B cell (primary cell): Measurements from ENCODE around the gene CSF1. TPM values are rescaled to one million over a fixed set of nuclear protein-coding genes. Genes with fewer than 3 reads are reported as not detected.

Experiments used
- ATAC-seq: fragments of 200-7000 bp; cut with Tn5 transposase; one replicate; pipeline ENCODE4 v1.10.0; 2021; ENCODE audit warnings: low read depth, mild to moderate bottlenecking, moderate number of reproducible peaks, moderate library complexity
- CTCF ChIA-PET: fragments of 350-600 bp; sonication (Branson Sonifier 250); formaldehyde crosslinking; loops from one replicate; lab custom pipeline; 2021; ENCODE audit warnings: antibody characterized with exemption, inconsistent platforms; lab: Charles Lee
- POLR2A ChIA-PET: fragments of 350-600 bp; sonication (Branson Sonifier 250); formaldehyde crosslinking; loops from one replicate; lab custom pipeline; 2021; ENCODE audit warnings: antibody characterized with exemption; lab: Charles Lee
- DNase-seq: peaks from one replicate; pipeline ENCODE4 v3.0.0; 2013
- H2AFZ ChIP-seq: 2 replicates; pipeline ENCODE4 v1.6.1; 2012; ENCODE audit warnings: mild to moderate bottlenecking, low read depth, low read length; ENCODE audit not compliant: insufficient read depth, poor library complexity, severe bottlenecking
- H3K27ac ChIP-seq, 2 donors: 1 replicate in 1 of 2; 2 replicates in 1 of 2; pipeline ENCODE4 v1.5.1; 2012 to 2013; ENCODE audit warnings: low read length in 2 of 2, mild to moderate bottlenecking in 2 of 2, moderate library complexity in 1 of 2
- H3K27me3 ChIP-seq, 4 experiments: fragments of 200-600 bp in 1 of 4; sonication (generic) in 1 of 4; replicated peaks in 1 of 4; 1 replicate in 2 of 4; 2 replicates in 2 of 4; pipeline versions ENCODE4 v1.6.1 to v1.7.0; 2013 to 2016; ENCODE audit warnings: low read length in 3 of 4, mild to moderate bottlenecking in 2 of 4, mixed read lengths in 1 of 4, moderate library complexity in 1 of 4; ENCODE audit not compliant: insufficient read depth in 4 of 4, control insufficient read depth in 3 of 4; ENCODE audit errors: control extremely low read depth in 1 of 4
- H3K36me3 ChIP-seq, 2 experiments: replicated peaks in 1 of 2; 1 replicate in 1 of 2; 2 replicates in 1 of 2; pipeline versions ENCODE4 v1.6.1 to v1.7.1; 2013; ENCODE audit warnings: low read length in 1 of 2; ENCODE audit not compliant: insufficient read depth in 2 of 2, control insufficient read depth in 1 of 2; ENCODE audit errors: control extremely low read depth in 1 of 2, extremely low read depth in 1 of 2
- H3K4me1 ChIP-seq, 2 donors: fragments of 200-600 bp in 1 of 2; sonication (generic) in 1 of 2; 1 replicate in 1 of 2; 2 replicates in 1 of 2; pipeline versions ENCODE4 v1.5.1 to v1.6.1; 2013 to 2017; ENCODE audit warnings: low read length in 2 of 2; ENCODE audit not compliant: control insufficient read depth in 2 of 2, insufficient read depth in 2 of 2
- H3K4me2 ChIP-seq: replicated peaks from 2 replicates; pipeline ENCODE3; 2012; ENCODE audit warnings: mild to moderate bottlenecking, low read depth, low read length; ENCODE audit not compliant: poor library complexity, severe bottlenecking
- H3K4me3 ChIP-seq, 5 experiments: fragments of 200-600 bp in 1 of 5; sonication (generic) in 1 of 5; 1 replicate in 3 of 5; 2 replicates in 2 of 5; pipeline versions ENCODE4 v1.5.1 to v1.7.0; 2011 to 2016; ENCODE audit warnings: low read length in 4 of 5, mild to moderate bottlenecking in 4 of 5, low read depth in 2 of 5, control low read depth in 1 of 5, moderate library complexity in 1 of 5; ENCODE audit not compliant: insufficient read depth in 1 of 5; ENCODE audit errors: control extremely low read depth in 1 of 5, extremely low read depth in 1 of 5
- H3K79me2 ChIP-seq: fragments of 200-600 bp; sonication (generic); one replicate; pipeline ENCODE4 v1.6.0; 2016; ENCODE audit warnings: low read length; ENCODE audit not compliant: control insufficient read depth, insufficient read depth
- H3K9ac ChIP-seq: fragments of 200-600 bp; sonication (generic); 2 replicates; pipeline ENCODE4 v1.6.1; 2017; ENCODE audit warnings: mild to moderate bottlenecking, low read length, moderate library complexity
- H3K9me3 ChIP-seq, 3 donors: one replicate each; pipeline versions ENCODE4 v1.6.1 to v1.7.1; 2013; ENCODE audit warnings: low read length in 2 of 3; ENCODE audit not compliant: control insufficient read depth in 2 of 3, insufficient read depth in 1 of 3; ENCODE audit errors: control extremely low read depth in 1 of 3
- H4K20me1 ChIP-seq: 2 replicates; pipeline ENCODE4 v1.6.0; 2012; ENCODE audit warnings: mild to moderate bottlenecking, low read length; ENCODE audit not compliant: insufficient read depth, control insufficient read depth, poor library complexity, severe bottlenecking
- H3K27ac Mint-ChIP-seq: one replicate; pipeline ENCODE4 v1.8.0; 2021; ENCODE audit warnings: mixed read lengths
- H3K27me3 Mint-ChIP-seq: one replicate; pipeline ENCODE4 v1.8.0; 2021; ENCODE audit warnings: mixed read lengths
- H3K4me1 Mint-ChIP-seq: one replicate; pipeline ENCODE4 v1.8.0; 2021; ENCODE audit warnings: mixed read lengths
- H3K4me3 Mint-ChIP-seq: one replicate; pipeline ENCODE4 v1.8.0; 2021; ENCODE audit warnings: mixed read lengths
- H3K9me3 Mint-ChIP-seq: one replicate; pipeline ENCODE4 v1.8.0; 2022; ENCODE audit warnings: mixed read lengths; ENCODE audit not compliant: insufficient read depth
- EZH2 ChIP-seq: IDR thresholded peaks from 2 replicates; pipeline ENCODE4 v1.6.1; 2012; ENCODE audit warnings: borderline replicate concordance, low read depth, mild to moderate bottlenecking, moderate library complexity, low read length; ENCODE audit not compliant: insufficient read depth, poor library complexity, severe bottlenecking
- WGBS: methylation state at CpG from one replicate; pipeline ENCODE4 v1.1.5; 2013; ENCODE audit warnings: missing lambda C conversion rate; ENCODE audit not compliant: insufficient coverage; 5-methylcytosine and 5-hydroxymethylcytosine counted together
- intact Hi-C: fragments of 100-400 bp; cut with micrococcal nuclease; formaldehyde crosslinking; loops from one replicate; pipeline ENCODE4 v1.10.0; 2022
- polyA plus RNA-seq: library from polyadenylated mRNA; depleted of rRNA; stranded (reverse); fragments of >200 nt; gene quantifications from 2 replicates; pipeline ENCODE4 v1.2.3, GENCODE V29; 2012
- total RNA-seq, 2 donors: library from RNA; stranded (reverse); fragments of 120-200 nt in 1 of 2; gene quantifications; 1 replicate in 1 of 2; 2 replicates in 1 of 2; pipeline versions ENCODE4 v1.2.3 to v1.2.4, GENCODE V29; 2013 to 2022
- TF ChIP-seq, protein P1 (sequence below): fragments of 200-600 bp; IDR thresholded peaks from one replicate; pipeline ENCODE4 v1.8.0; 2022; ENCODE audit warnings: antibody characterized with exemption, mild to moderate bottlenecking

Gene CSF1
- total and polyA plus RNA-seq, 2 donors (not counting 1 experiment from before 2014, with no cell fraction given): 0.55 to 4.2 TPM

- no peak overlapping the region for H3K9ac ChIP-seq
- Mint-ChIP-seq H3K27ac (no peak overlapping the region), H3K4me3 (no peak overlapping the region), H3K27me3 (peaks cover 12% of the 10 kb centered on the region), H3K4me1 (no peaks in the 10 kb centered on the region), H3K9me3 (peaks cover 8% of the 10 kb centered on the region)
- H3K79me2 ChIP-seq: no peaks in the 10 kb centered on the region
- intact Hi-C loops: no loop called here
- ChIA-PET CTCF (no interaction called here), POLR2A (no interaction called here)
- no CpG with 5 or more reads among the region's 2 CpGs for WGBS
- no peak overlapping the region for H2AFZ ChIP-seq
- DNase-seq (no peak), ATAC-seq (no peak)
- H3K27me3 ChIP-seq: peaks cover 0 to 2% (median 0%) of the 10 kb centered on the region in 4 experiments
- H4K20me1 ChIP-seq: no peaks in the 10 kb centered on the region
- H3K4me3 ChIP-seq: no peak overlapping the region
- H3K4me2 ChIP-seq: no peak overlapping the region
- TF ChIP-seq, protein P1, sequence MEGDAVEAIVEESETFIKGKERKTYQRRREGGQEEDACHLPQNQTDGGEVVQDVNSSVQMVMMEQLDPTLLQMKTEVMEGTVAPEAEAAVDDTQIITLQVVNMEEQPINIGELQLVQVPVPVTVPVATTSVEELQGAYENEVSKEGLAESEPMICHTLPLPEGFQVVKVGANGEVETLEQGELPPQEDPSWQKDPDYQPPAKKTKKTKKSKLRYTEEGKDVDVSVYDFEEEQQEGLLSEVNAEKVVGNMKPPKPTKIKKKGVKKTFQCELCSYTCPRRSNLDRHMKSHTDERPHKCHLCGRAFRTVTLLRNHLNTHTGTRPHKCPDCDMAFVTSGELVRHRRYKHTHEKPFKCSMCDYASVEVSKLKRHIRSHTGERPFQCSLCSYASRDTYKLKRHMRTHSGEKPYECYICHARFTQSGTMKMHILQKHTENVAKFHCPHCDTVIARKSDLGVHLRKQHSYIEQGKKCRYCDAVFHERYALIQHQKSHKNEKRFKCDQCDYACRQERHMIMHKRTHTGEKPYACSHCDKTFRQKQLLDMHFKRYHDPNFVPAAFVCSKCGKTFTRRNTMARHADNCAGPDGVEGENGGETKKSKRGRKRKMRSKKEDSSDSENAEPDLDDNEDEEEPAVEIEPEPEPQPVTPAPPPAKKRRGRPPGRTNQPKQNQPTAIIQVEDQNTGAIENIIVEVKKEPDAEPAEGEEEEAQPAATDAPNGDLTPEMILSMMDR: no peak
- no peak for TF ChIP-seq EZH2
- H3K27ac ChIP-seq: no peak overlapping the region
- H3K36me3 ChIP-seq: no peaks in the 10 kb centered on the region
- H3K9me3 ChIP-seq: peaks cover 0 to 20% (median 19%) of the 10 kb centered on the region in 3 donors
- no peaks in the 10 kb centered on the region for H3K4me1 ChIP-seq
Observed at GRCh38 chr1:109938556-109938955, 27.9 kb downstream of the CSF1 start.

DNA sequence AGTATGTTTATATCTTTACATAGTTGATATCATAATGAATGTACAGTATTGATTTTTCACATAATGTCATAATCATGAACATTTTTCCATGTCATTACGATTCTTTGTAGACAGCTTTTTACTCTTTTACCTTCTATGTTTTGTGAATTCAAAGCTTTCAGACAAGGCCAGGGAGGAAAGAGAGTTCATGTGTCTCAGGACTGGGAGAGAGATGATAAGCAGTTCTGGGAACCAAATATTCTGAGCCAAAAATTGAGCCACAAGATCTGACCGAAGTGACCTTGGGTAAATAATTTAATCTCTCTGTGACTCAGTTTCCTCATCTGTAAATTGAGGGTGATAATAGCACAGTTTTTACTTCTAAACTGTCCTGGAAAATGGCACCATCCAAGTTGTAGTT lies 31.8 kb downstream of the CSF1 start:
- H4K20me1 ChIP-seq: no peaks in the 10 kb centered on the region
- no peak overlapping the region for H3K4me2 ChIP-seq
- POLR2A ChIA-PET: no interaction called here
- H3K9ac ChIP-seq: no peak overlapping the region
- no peak overlapping the region for H3K4me3 ChIP-seq
- H3K36me3 ChIP-seq: no peaks in the 10 kb centered on the region
- TF ChIP-seq EZH2: no peak
- TF ChIP-seq, protein P1: no peak
- no peaks in the 10 kb centered on the region for H3K79me2 ChIP-seq
- peaks cover 5% of the 10 kb centered on the region for H3K9me3 Mint-ChIP-seq
- peaks cover 0 to 2% (median 0%) of the 10 kb centered on the region in 4 experiments for H3K27me3 ChIP-seq
- no peak overlapping the region for H2AFZ ChIP-seq
- ATAC-seq (no peak), DNase-seq (no peak)
- H3K27ac ChIP-seq: no peak overlapping the region
- no CpG with 5 or more reads among the region's 2 CpGs for WGBS
- H3K4me1 Mint-ChIP-seq: no peaks in the 10 kb centered on the region
- no peaks in the 10 kb centered on the region for H3K4me1 ChIP-seq
- H3K27ac Mint-ChIP-seq: no peak overlapping the region
- H3K27me3 Mint-ChIP-seq: peaks cover 22% of the 10 kb centered on the region
- no peak overlapping the region for H3K4me3 Mint-ChIP-seq
- CTCF ChIA-PET: no interaction called here
- H3K9me3 ChIP-seq: peaks cover 0 to 13% (median 3%) of the 10 kb centered on the region in 3 donors
- intact Hi-C loops: no loop called here
